ENCODE results near the gene ATN1. TPM values are rescaled to one million over a fixed set of nuclear protein-coding genes. Genes with fewer than 3 reads are reported as not detected.
"Not testable (repeated sequence)": the region's sequence is repeated elsewhere in the genome, so short reads cannot be mapped to it uniquely, and the experiment has no call there.

The ATN1 gene
- total RNA-seq, 1 experiment from 2014 or later: 82.3 TPM

DNA sequence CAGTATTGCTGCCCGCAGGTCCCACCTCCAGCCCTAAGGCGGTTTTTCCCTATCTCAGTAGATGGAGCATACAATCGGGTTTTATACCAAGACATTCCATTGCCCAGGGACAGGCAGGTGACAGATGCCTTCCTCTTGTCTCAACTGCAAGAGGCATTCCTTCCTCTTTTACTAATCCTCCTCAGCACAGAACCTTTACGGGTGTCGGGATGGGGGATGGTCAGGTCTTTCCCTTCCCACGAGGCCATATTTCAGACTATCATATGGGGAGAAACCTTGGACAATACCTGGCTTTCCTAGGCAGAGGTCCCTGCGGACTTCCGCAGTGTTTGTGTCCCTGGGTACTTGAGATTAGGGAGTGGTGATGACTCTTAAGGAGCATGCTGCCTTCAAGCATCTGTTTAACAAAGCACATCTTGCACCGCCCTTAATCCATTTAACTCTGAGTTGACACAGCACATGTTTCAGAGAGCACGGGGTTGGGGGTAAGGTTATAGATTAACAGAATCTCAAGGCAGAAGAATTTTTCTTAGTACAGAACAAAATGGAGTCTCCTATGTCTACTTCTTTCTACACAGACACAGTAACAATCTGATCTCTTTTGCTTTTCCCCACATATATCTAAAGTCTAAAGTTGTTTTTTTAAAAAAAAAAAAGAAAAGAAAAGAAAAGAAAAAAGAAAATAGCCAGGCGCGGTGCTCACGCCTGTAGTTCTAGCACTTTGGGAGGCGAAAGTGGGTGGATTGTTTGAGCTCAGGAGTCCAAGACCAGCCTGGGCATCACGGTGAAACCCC, 41.4 kb upstream of the ATN1 start:
- POLR2A ChIA-PET; H3K4me1 ChIP-seq (ENCODE audit: control insufficient read depth, insufficient read depth, low read length); H3K27ac ChIP-seq (ENCODE audit: low read length); BruUV-seq (replicated peaks); H3K4me3 ChIP-seq (ENCODE audit: low read depth in 2 of 2, low read length in 2 of 2); intact Hi-C loops (cut with micrococcal nuclease; ENCODE audit: unreplicated experiment); in situ Hi-C loops (cut with HindIII; ENCODE audit: low pct_unique_long_range_greater_than_20kb, low sequenced_read_pairs); DNase-seq (ENCODE audit: low read depth, low spot score); H3K27me3 ChIP-seq (ENCODE audit: control insufficient read depth, insufficient read depth, low read length); H3K36me3 ChIP-seq (ENCODE audit: control insufficient read depth, insufficient read depth, low read length); H3K9me3 ChIP-seq (ENCODE audit: control insufficient read depth, insufficient read depth, low read depth, low read length); ATAC-seq: not testable (repeated sequence)
- CTCF ChIA-PET: interaction anchor here (0.7 kb wide), 1 partner anchor 123 kb away, joined by 3 read pairs; no protein-coding TSS in a partner anchor

DNA sequence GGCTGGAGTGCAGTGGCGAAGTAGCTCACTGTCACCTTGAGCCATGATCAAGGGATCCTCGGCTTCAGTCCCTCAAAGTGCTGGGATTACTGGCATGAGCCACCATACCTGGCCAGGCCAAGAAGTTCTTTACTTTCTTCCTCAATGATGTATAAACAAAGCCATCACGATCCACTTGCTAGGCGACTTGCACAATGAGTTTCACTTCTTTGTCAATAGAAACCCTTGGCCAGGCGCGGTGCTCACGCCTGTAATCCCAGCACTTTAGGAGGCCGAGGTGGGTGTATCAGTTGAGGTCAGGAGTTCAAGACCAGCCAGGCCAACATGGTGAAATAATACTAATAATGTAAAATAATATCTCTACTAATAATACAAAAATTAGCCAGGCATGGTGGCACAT, 40.3 kb upstream of the ATN1 start:
- POLR2A ChIA-PET: no interaction called here
- no peak for TF ChIP-seq TCF7L2 (IDR thresholded peaks at IDR 0.05; ENCODE audit: low read depth, low read length)
- TF ChIP-seq, protein P1, sequence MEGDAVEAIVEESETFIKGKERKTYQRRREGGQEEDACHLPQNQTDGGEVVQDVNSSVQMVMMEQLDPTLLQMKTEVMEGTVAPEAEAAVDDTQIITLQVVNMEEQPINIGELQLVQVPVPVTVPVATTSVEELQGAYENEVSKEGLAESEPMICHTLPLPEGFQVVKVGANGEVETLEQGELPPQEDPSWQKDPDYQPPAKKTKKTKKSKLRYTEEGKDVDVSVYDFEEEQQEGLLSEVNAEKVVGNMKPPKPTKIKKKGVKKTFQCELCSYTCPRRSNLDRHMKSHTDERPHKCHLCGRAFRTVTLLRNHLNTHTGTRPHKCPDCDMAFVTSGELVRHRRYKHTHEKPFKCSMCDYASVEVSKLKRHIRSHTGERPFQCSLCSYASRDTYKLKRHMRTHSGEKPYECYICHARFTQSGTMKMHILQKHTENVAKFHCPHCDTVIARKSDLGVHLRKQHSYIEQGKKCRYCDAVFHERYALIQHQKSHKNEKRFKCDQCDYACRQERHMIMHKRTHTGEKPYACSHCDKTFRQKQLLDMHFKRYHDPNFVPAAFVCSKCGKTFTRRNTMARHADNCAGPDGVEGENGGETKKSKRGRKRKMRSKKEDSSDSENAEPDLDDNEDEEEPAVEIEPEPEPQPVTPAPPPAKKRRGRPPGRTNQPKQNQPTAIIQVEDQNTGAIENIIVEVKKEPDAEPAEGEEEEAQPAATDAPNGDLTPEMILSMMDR (IDR thresholded peaks at IDR 0.05): no peak
- no peak for TF ChIP-seq SIN3A (IDR thresholded peaks at IDR 0.05; ENCODE audit: borderline replicate concordance, insufficient read depth, low read depth, low read length)
- TF ChIP-seq POLR2AphosphoS5 (IDR thresholded peaks at IDR 0.05; ENCODE audit: low read depth, low read length): no peak
- TF ChIP-seq, protein P2, sequence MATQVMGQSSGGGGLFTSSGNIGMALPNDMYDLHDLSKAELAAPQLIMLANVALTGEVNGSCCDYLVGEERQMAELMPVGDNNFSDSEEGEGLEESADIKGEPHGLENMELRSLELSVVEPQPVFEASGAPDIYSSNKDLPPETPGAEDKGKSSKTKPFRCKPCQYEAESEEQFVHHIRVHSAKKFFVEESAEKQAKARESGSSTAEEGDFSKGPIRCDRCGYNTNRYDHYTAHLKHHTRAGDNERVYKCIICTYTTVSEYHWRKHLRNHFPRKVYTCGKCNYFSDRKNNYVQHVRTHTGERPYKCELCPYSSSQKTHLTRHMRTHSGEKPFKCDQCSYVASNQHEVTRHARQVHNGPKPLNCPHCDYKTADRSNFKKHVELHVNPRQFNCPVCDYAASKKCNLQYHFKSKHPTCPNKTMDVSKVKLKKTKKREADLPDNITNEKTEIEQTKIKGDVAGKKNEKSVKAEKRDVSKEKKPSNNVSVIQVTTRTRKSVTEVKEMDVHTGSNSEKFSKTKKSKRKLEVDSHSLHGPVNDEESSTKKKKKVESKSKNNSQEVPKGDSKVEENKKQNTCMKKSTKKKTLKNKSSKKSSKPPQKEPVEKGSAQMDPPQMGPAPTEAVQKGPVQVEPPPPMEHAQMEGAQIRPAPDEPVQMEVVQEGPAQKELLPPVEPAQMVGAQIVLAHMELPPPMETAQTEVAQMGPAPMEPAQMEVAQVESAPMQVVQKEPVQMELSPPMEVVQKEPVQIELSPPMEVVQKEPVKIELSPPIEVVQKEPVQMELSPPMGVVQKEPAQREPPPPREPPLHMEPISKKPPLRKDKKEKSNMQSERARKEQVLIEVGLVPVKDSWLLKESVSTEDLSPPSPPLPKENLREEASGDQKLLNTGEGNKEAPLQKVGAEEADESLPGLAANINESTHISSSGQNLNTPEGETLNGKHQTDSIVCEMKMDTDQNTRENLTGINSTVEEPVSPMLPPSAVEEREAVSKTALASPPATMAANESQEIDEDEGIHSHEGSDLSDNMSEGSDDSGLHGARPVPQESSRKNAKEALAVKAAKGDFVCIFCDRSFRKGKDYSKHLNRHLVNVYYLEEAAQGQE (IDR thresholded peaks at IDR 0.05; ENCODE audit: insufficient read depth in 1 of 2, low read depth in 2 of 2, low read length in 1 of 2): no peak
- CTCF ChIA-PET: no interaction called here
- Histone ChIP-seq H3K36me3 (ENCODE audit: control insufficient read depth, insufficient read depth, low read length) (no peaks in the 10 kb centered on the region), H3K4me1 (ENCODE audit: control insufficient read depth, insufficient read depth, low read length) (0 out of 2 replicates have a peak, but pooled peaks cover 4% of the 10 kb centered on the region), H3K4me3 (ENCODE audit: low read depth in 2 of 2, low read length in 2 of 2) (no peak overlapping the region), H3K9me3 (ENCODE audit: control insufficient read depth, insufficient read depth, low read depth, low read length) (no peaks in the 10 kb centered on the region), H3K27me3 (ENCODE audit: control insufficient read depth, insufficient read depth, low read length) (no peaks in the 10 kb centered on the region), H3K27ac (ENCODE audit: low read length) (no peak overlapping the region)
- intact Hi-C loops (cut with micrococcal nuclease; ENCODE audit: unreplicated experiment): no loop called here
- DNase-seq (ENCODE audit: low read depth, low spot score) (no peak), ATAC-seq (no peak)
- in situ Hi-C loops (cut with HindIII; ENCODE audit: low pct_unique_long_range_greater_than_20kb, low sequenced_read_pairs): no loop called here
- BruUV-seq (replicated peaks): no TSS peak

DNA sequence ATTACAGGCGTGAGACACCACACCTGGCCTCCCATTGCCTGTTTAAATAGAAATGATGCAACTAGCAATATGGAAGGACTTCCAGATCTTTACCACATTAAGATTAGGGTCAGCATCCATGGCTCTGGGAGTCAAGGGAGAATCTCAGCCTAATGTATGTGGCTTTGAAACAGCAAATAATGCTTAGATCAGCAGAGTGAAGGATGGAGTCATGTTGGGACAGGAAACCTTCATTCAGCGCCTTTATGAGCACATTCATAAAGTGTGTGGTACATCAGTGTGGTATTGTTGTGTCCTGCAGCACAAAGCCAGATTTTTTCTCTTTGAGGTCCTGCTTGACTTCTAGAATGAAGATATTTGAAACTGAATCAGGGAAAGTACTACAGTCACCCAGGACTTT, 39.4 kb upstream of the ATN1 start:
- no peaks in the 10 kb centered on the region for H3K9me3 ChIP-seq (ENCODE audit: control insufficient read depth, insufficient read depth, low read depth, low read length)
- ATAC-seq (no peak), DNase-seq (ENCODE audit: low read depth, low spot score) (no peak)
- H3K36me3 ChIP-seq (ENCODE audit: control insufficient read depth, insufficient read depth, low read length): no peaks in the 10 kb centered on the region
- no TSS peak for BruUV-seq (replicated peaks)
- no peaks in the 10 kb centered on the region for H3K27me3 ChIP-seq (ENCODE audit: control insufficient read depth, insufficient read depth, low read length)
- ChIA-PET CTCF (no interaction called here), POLR2A (no interaction called here)
- no peak overlapping the region for H3K27ac ChIP-seq (ENCODE audit: low read length)
- H3K4me3 ChIP-seq (ENCODE audit: low read depth in 2 of 2, low read length in 2 of 2): no peak overlapping the region
- TF ChIP-seq, protein P2 (IDR thresholded peaks at IDR 0.05; ENCODE audit: insufficient read depth in 1 of 2, low read depth in 2 of 2, low read length in 1 of 2): no peak
- TF ChIP-seq, protein P1 (IDR thresholded peaks at IDR 0.05): no peak
- TF ChIP-seq SIN3A (IDR thresholded peaks at IDR 0.05; ENCODE audit: borderline replicate concordance, insufficient read depth, low read depth, low read length): no peak
- TF ChIP-seq POLR2AphosphoS5 (IDR thresholded peaks at IDR 0.05; ENCODE audit: low read depth, low read length): no peak
- no peak for TF ChIP-seq TCF7L2 (IDR thresholded peaks at IDR 0.05; ENCODE audit: low read depth, low read length)
- 0 out of 2 replicates have a peak, but pooled peaks cover 4% of the 10 kb centered on the region for H3K4me1 ChIP-seq (ENCODE audit: control insufficient read depth, insufficient read depth, low read length)
- in situ Hi-C loops (cut with HindIII; ENCODE audit: low pct_unique_long_range_greater_than_20kb, low sequenced_read_pairs) (no loop called here), intact Hi-C loops (cut with micrococcal nuclease; ENCODE audit: unreplicated experiment) (no loop called here)

Data from Panc1 (cell line).